A673 (cell line): ENCODE results near the gene ELOB.

Source experiments
- EZH2 ChIP-seq: fragments of 200-600 bp; sonication (generic); IDR thresholded peaks from 2 replicates; pipeline ENCODE4 v1.6.1; 2017; ENCODE audit warnings: borderline replicate concordance, low read depth, mild to moderate bottlenecking, mixed read lengths, antibody characterized with exemption, low read length; ENCODE audit not compliant: poor library complexity, severe bottlenecking
- TF ChIP-seq, protein P1 (sequence below): fragments of 300-800, 200-600 bp; sonication (generic); conservative IDR thresholded peaks from 2 replicates; pipeline ENCODE4 v1.5.1; 2017; ENCODE audit warnings: low read depth, mild to moderate bottlenecking, antibody characterized with exemption, low read length, moderate library complexity, mixed read lengths

DNA sequence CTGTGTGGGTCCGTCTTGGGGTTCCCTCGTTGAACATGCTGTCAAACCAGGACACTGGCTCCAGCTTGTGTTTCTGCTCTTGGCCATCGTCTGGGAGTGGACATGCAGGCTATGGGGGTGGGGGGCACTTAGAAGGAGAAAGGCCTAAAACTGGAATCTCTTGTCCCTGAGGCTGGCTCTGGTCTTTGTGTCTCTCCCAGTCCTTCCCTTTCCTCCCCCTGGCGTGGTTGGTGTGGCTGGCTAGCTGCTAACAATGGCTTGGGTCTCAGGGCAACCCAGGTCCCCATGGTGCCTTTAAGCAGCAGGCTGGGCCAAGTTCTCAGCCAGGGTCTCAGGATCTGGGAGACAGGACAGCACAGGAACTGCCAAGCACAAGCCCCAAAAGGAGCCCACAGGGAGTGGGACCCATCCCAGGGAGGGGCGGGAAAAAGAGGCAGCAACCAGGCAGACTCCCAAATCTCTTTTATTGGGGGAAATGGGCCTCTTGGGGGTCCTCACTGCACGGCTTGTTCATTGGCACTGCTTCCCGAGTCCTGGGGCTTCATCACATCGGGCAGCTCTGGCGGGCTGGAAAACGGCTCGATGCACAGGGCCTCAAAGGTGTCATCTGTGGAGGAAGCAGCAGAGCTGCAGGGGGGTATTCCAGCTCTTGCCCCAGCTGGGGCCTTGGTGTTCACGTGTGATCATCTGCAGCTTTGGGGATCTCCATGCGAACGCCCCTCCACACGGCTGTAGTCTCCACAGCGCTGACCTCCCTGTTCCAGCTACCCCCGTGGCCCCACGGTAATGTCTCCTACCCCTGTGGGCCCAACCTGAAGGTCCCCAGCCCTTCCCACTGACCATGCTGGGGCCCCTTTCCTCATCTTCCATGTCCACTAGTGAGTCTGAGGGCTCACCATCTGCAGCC lies 5.3 kb downstream of the ELOB start:
- TF ChIP-seq, protein P1, sequence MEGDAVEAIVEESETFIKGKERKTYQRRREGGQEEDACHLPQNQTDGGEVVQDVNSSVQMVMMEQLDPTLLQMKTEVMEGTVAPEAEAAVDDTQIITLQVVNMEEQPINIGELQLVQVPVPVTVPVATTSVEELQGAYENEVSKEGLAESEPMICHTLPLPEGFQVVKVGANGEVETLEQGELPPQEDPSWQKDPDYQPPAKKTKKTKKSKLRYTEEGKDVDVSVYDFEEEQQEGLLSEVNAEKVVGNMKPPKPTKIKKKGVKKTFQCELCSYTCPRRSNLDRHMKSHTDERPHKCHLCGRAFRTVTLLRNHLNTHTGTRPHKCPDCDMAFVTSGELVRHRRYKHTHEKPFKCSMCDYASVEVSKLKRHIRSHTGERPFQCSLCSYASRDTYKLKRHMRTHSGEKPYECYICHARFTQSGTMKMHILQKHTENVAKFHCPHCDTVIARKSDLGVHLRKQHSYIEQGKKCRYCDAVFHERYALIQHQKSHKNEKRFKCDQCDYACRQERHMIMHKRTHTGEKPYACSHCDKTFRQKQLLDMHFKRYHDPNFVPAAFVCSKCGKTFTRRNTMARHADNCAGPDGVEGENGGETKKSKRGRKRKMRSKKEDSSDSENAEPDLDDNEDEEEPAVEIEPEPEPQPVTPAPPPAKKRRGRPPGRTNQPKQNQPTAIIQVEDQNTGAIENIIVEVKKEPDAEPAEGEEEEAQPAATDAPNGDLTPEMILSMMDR, result no peak
- no peak for TF ChIP-seq EZH2
